Uterus (tissue), 4 donors: ENCODE results near the gene WNT7A. TPM values are rescaled to one million over a fixed set of nuclear protein-coding genes. Genes with fewer than 3 reads are reported as not detected.

ENCODE experiments used
- DNase-seq, 2 donors: peaks; one replicate each; pipeline ENCODE4 v3.0.0-alpha.2; 2019 to 2020
- H3K27ac ChIP-seq, 2 donors: fragments of 200-600 bp; sonication (generic); 1 replicate in 1 of 2; 2 replicates in 1 of 2; pipeline ENCODE4 v1.5.1; 2016 to 2018
- H3K27me3 ChIP-seq, 2 donors: fragments of 200-600 bp; sonication (generic); one replicate each; pipeline ENCODE4 v1.5.1; 2018 to 2019; ENCODE audit warnings: control low read depth in 1 of 2
- H3K36me3 ChIP-seq, 2 donors: fragments of 200-600 bp; sonication (generic); one replicate each; pipeline ENCODE4 v1.5.1; 2019; ENCODE audit warnings: control low read depth in 1 of 2
- H3K4me1 ChIP-seq, 2 donors: fragments of 200-600 bp; sonication (generic); one replicate each; pipeline ENCODE4 v1.5.1; 2018 to 2019; ENCODE audit warnings: control low read depth in 1 of 2
- H3K4me3 ChIP-seq, 2 donors: fragments of 200-600 bp; sonication (generic); 1 replicate in 1 of 2; 2 replicates in 1 of 2; pipeline ENCODE4 v1.5.1; 2018 to 2019; ENCODE audit warnings: mild to moderate bottlenecking in 1 of 2
- H3K9me3 ChIP-seq, 2 donors: fragments of 200-600 bp; sonication (generic); one replicate each; pipeline ENCODE4 v1.5.1; 2019; ENCODE audit warnings: control low read depth in 1 of 2
- CTCF ChIP-seq, 4 experiments: fragments of 200-600 bp in 2 of 4; fragments of 450-650 bp in 2 of 4; sonication (generic) in 2 of 4; IDR thresholded peaks; one replicate each; pipeline ENCODE4 v1.5.1; 2016 to 2019; ENCODE audit warnings: antibody characterized with exemption in 4 of 4, mild to moderate bottlenecking in 2 of 4, moderate library complexity in 1 of 4
- POLR2A ChIP-seq, 2 donors: fragments of 450-650 bp; IDR thresholded peaks; one replicate each; pipeline ENCODE4 v1.6.1; 2016; ENCODE audit warnings: antibody characterized with exemption in 2 of 2, mild to moderate bottlenecking in 1 of 2, moderate library complexity in 1 of 2
- intact Hi-C: fragments of 100-400 bp; cut with DNase I; formaldehyde crosslinking; loops from one replicate; pipeline ENCODE4 v1.15.1; 2023; ENCODE audit warnings: low total_unique reads
- total RNA-seq, 4 donors: library from RNA; depleted of rRNA in 3 of 4; stranded (reverse); fragments of >200 nt in 3 of 4; gene quantifications; one replicate each; pipeline versions ENCODE4 v1.1.0 to v1.2.4, GENCODE V29; 2014 to 2023
- donor health status: DM: yes; HTN: yes; CAD: no.

WNT7A gene
- total RNA-seq, 4 donors from 2014 or later: 0.21 to 19.8 (median 0.26) TPM; not detected in 1

- Histone ChIP-seq H3K4me3 (no peak overlapping the region), H3K27me3 (no peaks in the 10 kb centered on the region), H3K4me1 (no peaks in the 10 kb centered on the region), H3K9me3 (no peaks in the 10 kb centered on the region), H3K27ac (no peak overlapping the region), H3K36me3 (no peaks in the 10 kb centered on the region)
- no peak for DNase-seq
- TF ChIP-seq CTCF (IDR thresholded peaks at IDR 0.05) (no peak), POLR2A (IDR thresholded peaks at IDR 0.05) (no peak)
- intact Hi-C loops: no loop called here
Observed at GRCh38 chr3:13846238-13846637, 33.6 kb downstream of the WNT7A start.

GRCh38 chr3:13845806-13846205 lies 34.1 kb downstream of the WNT7A start:
- Histone ChIP-seq H3K27me3 (no peaks in the 10 kb centered on the region), H3K4me3 (no peak overlapping the region), H3K36me3 (no peaks in the 10 kb centered on the region), H3K4me1 (no peaks in the 10 kb centered on the region), H3K27ac (no peak overlapping the region), H3K9me3 (no peaks in the 10 kb centered on the region)
- intact Hi-C loops: no loop called here
- DNase-seq: no peak
- no peak for TF ChIP-seq POLR2A (IDR thresholded peaks at IDR 0.05)

GRCh38 chr3:13844911-13845310 lies 35.0 kb downstream of the WNT7A start:
- Histone ChIP-seq H3K4me3 (no peak overlapping the region), H3K27ac (no peak overlapping the region), H3K4me1 (no peaks in the 10 kb centered on the region), H3K27me3 (no peaks in the 10 kb centered on the region), H3K36me3 (no peaks in the 10 kb centered on the region), H3K9me3 (no peaks in the 10 kb centered on the region)
- intact Hi-C loops: no loop called here
- TF ChIP-seq POLR2A (IDR thresholded peaks at IDR 0.05): no peak
- TF ChIP-seq CTCF (IDR thresholded peaks at IDR 0.05): no peak
- DNase-seq: no peak

- Histone ChIP-seq H3K27me3 (no peaks in the 10 kb centered on the region), H3K4me3 (no peak overlapping the region), H3K36me3 (no peaks in the 10 kb centered on the region), H3K4me1 (no peaks in the 10 kb centered on the region), H3K9me3 (no peaks in the 10 kb centered on the region), H3K27ac (no peak overlapping the region)
- intact Hi-C loops: no loop called here
- DNase-seq: no peak
- TF ChIP-seq CTCF (IDR thresholded peaks at IDR 0.05): no peak
- no peak for TF ChIP-seq POLR2A (IDR thresholded peaks at IDR 0.05)
Observed at GRCh38 chr3:13844286-13844685, 35.6 kb downstream of the WNT7A start.

- intact Hi-C loops: no loop called here
- TF ChIP-seq POLR2A (IDR thresholded peaks at IDR 0.05) (no peak), CTCF (IDR thresholded peaks at IDR 0.05) (no peak)
- H3K36me3 ChIP-seq: no peaks in the 10 kb centered on the region
- no peaks in the 10 kb centered on the region for H3K4me1 ChIP-seq
- DNase-seq: no peak
- H3K27me3 ChIP-seq: no peaks in the 10 kb centered on the region
- no peaks in the 10 kb centered on the region for H3K9me3 ChIP-seq
- no peak overlapping the region for H3K27ac ChIP-seq
- H3K4me3 ChIP-seq: no peak overlapping the region
Observed at GRCh38 chr3:13843351-13843750, 36.5 kb downstream of the WNT7A start.

GRCh38 chr3:13842226-13842625 lies 37.6 kb downstream of the WNT7A start:
- no peak overlapping the region for H3K27ac ChIP-seq
- no peaks in the 10 kb centered on the region for H3K36me3 ChIP-seq
- no peaks in the 10 kb centered on the region for H3K4me1 ChIP-seq
- no peak overlapping the region for H3K4me3 ChIP-seq
- no peaks in the 10 kb centered on the region for H3K9me3 ChIP-seq
- intact Hi-C loops: no loop called here
- TF ChIP-seq POLR2A (IDR thresholded peaks at IDR 0.05): no peak
- no peak for TF ChIP-seq CTCF (IDR thresholded peaks at IDR 0.05)
- DNase-seq: no peak
- no peaks in the 10 kb centered on the region for H3K27me3 ChIP-seq
